Spleen (tissue), 7 donors: ENCODE results near the gene CKM.

Experiments
- POLR2A ChIP-seq, 3 donors: fragments of 450-650 bp; IDR thresholded peaks; one replicate each; pipeline ENCODE4 v1.5.1; 2017; ENCODE audit warnings: antibody characterized with exemption in 3 of 3, mild to moderate bottlenecking in 1 of 3
- POLR2AphosphoS5 ChIP-seq, 3 donors: sonication (generic); formaldehyde crosslinking; IDR thresholded peaks; one replicate each; pipeline ENCODE4 v1.5.1; 2017; ENCODE audit warnings: antibody characterized with exemption in 3 of 3
- TF ChIP-seq, protein P1 (sequence below), 11 experiments: fragments of 200-600 bp in 7 of 11; fragments of 450-650 bp in 4 of 11; sonication (generic) in 4 of 11; IDR thresholded peaks in 8 of 11; conservative IDR thresholded peaks in 3 of 11; 1 replicate in 7 of 11; 2 replicates in 4 of 11; pipeline versions ENCODE4 v1.4.0 to v1.8.0; 2016 to 2021; ENCODE audit warnings: antibody characterized with exemption in 11 of 11, inconsistent platforms in 4 of 11, mild to moderate bottlenecking in 1 of 11
- donor health status: DM: no; HTN: no; CAD: no; lungs with moderate emphysema.
- donor health status: DM: no; HTN: no; CAD: no.
- donor health status: DM: no; HTN: no; CAD: no.

DNA sequence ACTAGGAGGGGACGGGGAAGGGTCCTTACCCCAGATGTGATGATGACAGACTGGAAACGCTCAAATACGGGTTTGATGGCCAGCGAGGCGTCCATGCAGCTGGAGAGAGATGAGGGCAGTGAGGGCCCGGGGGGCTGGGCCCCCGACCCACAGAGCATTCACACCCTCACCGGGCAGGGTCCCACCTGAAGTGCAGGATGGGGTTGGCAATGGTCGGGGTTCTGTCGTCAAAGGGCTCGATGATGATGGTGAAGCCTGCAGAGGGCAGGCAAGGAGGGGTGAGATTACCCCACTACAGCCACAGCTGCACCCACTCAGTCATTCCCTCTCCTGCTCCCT, 34.7 kb upstream of the CKM start:
- TF ChIP-seq, protein P1, sequence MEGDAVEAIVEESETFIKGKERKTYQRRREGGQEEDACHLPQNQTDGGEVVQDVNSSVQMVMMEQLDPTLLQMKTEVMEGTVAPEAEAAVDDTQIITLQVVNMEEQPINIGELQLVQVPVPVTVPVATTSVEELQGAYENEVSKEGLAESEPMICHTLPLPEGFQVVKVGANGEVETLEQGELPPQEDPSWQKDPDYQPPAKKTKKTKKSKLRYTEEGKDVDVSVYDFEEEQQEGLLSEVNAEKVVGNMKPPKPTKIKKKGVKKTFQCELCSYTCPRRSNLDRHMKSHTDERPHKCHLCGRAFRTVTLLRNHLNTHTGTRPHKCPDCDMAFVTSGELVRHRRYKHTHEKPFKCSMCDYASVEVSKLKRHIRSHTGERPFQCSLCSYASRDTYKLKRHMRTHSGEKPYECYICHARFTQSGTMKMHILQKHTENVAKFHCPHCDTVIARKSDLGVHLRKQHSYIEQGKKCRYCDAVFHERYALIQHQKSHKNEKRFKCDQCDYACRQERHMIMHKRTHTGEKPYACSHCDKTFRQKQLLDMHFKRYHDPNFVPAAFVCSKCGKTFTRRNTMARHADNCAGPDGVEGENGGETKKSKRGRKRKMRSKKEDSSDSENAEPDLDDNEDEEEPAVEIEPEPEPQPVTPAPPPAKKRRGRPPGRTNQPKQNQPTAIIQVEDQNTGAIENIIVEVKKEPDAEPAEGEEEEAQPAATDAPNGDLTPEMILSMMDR (IDR thresholded peaks at IDR 0.05 in 8 of 11, conservative IDR thresholded peaks at IDR 0.05 in 3 of 11): no peak
- TF ChIP-seq POLR2A (IDR thresholded peaks at IDR 0.05): no peak
- TF ChIP-seq POLR2AphosphoS5 (IDR thresholded peaks at IDR 0.05): no peak
